HL-60/S4 (cell line): ENCODE results near the gene STK10.
"Not testable (repeated sequence)": the region's sequence is repeated elsewhere in the genome, so short reads cannot be mapped to it uniquely, and the experiment has no call there.

Experiments used
- in situ Hi-C: fragments of 300-500 bp; cut with MboI; formaldehyde crosslinking; loops from 2 replicates; pipeline ENCODE4 v1.14.3; 2022; ENCODE audit warnings: low sequenced_read_pairs

STK10 gene

DNA sequence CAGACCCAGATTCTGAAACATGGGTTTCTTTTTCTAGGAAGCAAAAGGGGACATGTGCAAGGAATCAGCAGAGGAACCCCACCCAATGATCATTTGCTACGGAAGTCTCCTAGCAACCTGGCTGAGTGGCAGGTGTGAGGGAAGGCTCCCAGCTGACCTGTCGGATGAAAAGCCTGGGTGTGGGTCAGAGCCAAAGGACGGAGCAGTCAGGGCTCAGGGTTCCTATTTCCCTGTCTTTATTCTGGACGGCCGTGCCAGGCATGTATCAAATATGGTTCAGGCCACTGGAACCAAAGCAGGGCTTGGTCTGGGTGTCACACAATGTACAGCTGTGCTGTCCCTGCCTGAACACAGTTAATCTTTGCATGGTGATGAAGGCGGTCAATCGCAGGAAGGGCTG is 20.1 kb downstream of the STK10 start:
- in situ Hi-C loops = no loop called here

DNA sequence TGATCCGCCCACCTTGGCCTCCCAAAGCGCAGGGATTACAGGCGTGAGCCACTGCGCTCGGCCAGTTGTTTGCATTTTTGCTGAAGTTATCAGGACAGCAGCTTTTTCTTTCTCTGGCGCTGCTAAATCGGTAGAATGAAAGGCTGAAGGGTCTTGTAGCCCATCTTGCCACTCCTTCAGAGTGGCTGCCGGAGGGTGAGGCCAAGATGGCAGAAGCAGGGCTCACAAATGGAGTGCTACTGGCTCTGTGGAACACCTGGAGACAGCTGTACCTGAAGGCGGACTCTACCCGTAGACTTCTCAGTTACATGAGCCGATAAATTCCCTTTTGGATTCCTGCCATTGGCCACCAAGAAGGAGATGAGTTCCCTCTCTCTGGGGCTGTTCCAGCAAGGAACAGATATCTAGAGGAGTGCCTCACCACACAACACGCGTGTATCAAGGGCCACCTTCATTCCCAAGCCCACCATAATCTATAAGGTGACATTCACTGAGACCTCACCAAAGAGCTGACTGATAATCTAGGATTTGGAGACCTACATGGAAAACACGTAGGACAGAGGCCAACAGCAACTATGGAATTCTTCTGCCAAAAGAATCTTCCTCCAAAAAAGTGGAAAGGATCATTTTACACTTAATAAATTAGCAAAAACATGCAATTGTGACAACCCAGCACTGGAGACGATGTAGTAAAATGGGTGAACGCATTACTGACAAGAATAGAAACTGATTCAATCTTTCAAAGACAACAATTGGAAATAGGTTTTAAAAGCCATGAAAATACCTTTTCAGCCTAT is 21.8 kb downstream of the STK10 start:
- in situ Hi-C loops = no loop called here

DNA sequence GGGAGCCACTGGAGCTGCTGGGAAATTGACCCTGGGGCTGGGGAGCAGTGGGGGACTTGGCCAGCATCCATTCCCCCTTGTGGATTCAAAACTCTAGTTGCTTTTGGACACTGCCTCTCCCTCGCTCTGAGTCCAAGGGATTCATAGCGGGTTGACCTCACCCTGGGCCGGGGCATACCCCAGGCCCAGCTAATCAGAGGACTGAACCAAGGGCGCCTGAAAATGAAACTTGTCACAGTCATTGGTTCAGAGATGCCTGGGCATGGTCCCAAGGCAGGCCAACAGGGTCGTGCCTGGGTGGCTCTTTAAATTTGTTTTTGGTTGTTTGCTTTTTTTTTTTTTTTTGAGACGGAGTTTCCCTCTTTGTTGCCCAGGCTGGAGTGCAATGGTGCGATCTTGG is 22.6 kb downstream of the STK10 start:
- in situ Hi-C loops = no loop called here

DNA sequence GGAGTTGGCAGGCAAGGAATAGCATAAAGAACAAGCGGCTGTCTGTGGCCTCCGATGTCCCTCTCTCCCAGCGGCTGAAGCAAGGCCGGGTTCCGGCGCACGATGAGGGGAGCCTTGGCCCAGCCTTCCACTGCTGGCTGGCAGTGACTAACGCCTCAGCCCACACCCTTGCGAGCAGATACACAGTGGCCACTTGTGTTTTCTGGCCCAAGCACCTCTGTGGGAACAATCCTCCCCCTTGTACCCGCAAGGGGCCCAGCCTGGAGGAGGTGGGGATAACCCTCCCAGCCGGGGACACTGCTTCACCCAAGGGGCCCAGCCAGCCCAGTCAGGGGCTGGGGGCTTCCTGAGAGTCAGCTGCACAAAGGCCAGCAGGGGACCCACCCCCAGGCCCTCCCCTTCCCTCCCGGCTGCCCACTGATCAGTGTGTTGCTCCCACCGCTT is 23.2 kb downstream of the STK10 start:
- in situ Hi-C loops = no loop called here

DNA sequence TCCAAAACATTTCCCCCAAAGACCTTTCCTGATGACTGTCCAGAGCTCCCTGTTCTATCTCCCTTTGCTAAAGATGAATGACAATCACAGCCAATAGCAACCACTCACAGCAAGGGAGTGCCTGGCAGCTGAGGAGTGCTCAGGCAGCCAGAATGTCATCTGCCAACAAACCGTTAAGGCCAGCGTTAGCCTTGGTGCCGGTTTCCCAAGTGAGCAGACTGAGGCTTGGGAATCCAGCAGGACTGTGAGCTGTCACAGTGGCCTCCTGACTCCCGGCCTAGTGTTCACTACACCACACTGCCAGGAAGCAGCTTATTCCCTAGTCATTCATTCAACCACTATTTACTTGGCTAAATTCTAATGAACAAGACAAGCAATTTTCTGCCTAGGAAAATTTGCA is 24.7 kb downstream of the STK10 start:
- in situ Hi-C loops = no loop called here

DNA sequence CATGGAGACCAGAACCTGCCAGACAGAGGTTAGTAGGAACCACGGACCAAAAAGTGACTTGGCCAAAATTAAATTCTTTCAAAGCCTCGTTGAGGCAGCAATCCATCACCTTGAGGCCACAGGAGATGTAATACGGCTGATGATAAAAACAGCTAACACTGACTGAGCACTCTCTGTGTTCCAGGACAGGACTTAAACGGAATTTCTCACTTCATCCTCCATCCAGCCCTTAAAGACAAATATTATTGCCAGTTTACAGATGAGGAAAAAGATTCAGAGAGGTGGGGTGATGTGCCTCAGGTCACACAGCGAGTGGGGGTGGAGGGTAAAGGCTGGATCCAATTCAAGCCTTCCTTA is 25.1 kb downstream of the STK10 start:
- in situ Hi-C loops = no loop called here

DNA sequence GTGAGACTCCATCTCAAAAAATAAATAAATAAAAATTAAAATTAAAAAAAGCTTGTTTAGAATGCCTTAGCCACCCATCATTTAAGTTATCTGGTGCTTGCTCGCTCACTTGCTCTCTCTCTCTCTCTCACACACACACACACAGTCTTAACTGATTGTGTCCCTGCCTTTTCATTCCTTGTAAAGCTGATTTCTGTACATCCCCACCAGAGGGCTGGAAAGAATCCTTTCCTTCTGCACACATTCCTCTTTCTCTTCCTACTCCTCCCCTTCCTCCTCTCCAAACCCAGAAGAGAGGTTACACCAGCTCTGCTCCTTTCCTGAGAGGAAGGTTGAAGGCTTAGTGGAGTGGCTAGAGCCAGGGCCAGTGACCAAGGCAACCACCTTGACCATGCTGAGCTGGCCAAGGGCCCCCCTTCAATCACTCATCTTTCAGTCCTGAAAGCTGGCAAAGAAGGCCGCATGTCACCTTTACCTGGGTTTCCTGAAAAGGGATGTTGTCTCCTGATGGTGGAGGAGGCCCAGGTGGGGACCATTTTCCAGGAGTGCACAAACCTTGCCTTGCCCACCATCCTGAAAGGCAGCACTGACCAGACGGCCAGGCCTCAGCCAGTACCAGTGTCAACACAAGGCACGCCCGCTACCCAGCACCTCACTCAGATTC is 25.6 kb downstream of the STK10 start:
- in situ Hi-C loops = no loop called here

DNA sequence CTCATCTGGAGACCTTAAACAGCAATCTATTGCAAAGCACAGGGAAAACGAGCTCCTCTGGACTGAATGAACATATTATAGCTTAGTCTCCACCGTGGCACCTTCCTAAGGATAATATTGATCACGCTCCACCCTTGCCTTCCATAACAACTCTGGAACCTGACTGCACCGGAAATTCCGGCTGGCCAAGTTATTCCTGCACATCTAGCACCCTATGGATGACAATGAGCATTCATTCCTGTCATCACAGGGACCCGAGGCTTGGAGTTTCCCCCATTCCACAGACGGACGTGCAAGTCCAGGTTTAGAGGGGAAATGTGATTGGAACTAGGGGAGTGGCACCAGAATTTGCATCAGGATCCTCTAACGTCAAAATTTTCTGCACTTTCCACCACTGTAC is 27.5 kb downstream of the STK10 start:
- in situ Hi-C loops = no loop called here

DNA sequence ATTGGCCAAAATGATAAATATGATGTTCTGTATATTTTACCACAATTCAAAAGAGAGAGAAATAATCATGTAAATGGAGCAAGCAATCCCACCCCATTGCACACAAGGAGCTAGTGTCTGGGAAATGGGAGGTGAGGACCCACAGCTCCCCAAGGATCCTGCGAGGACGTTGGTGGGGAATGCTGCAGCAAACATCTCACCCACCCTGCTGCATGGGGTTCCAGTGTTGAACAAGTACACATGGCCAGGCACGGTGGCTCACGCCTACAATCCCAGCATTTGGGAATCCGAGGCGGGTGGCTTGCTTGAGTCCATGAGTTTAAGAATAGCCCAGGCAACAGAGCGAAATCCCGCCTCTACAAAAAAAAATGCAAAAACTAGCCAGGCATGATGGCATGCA is 29.0 kb downstream of the STK10 start:
- in situ Hi-C loops = no loop called here

DNA sequence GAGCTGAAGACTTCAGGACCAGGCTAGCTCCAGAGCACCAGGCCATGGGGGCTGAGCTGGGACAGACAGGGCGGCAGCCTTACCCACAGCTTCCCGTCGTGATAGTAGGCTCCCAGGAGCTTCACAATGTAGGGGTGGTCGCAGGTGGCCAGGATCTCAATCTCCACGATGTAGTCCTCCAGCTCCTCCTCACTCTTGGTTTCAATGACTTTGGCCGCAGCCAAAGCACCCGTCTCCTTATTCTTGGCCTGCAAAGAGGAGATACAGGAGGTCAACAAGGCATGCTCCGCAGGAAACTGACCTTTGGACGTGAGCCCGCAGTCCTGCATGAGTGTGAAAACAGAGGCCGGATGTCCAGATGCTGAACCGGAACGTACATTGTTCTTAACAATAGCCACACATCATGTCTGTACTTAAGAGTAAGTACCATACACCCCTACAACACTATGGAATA is 31.5 kb downstream of the STK10 start:
- in situ Hi-C loops = no loop called here

DNA sequence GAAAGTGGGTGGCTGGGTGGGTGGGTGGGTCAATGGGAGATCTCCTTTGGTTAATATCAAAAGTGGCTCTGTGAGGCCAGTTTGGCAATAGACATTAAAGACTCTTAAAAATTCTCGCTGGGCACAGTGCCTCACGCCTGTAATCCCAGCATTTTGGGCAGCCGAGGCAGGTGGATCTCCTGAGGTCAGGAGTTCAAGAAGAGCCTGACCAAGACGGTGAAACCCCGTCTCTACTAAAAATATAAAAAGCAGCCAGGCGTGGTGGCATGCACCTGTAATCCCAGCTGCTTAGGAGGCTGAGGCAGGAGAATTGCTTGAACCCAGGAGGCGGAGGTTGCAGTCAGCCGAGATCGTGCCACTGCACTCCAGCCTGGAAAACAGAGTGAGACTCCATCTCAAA is 32.9 kb downstream of the STK10 start:
- in situ Hi-C loops = not testable (repeated sequence)

DNA sequence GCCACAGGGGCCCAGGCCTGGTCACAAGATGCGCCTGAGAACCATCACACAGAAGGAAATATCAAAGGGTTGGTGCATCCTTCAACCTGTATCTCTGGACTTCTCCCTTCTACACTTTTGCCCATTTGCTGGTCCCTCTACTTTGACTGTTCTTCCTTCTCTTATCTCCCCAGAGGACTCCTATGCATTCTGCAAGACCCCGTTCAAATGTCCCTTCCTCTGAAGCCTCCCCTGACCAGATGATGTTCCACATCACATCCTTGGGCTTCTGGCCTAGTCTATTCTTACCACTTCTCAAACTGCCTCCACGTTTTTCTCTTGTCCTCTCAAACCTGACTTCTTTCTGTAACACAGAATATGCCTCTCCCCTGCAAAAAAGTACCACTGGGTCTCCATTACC is 34.3 kb downstream of the STK10 start:
- in situ Hi-C loops = no loop called here

DNA sequence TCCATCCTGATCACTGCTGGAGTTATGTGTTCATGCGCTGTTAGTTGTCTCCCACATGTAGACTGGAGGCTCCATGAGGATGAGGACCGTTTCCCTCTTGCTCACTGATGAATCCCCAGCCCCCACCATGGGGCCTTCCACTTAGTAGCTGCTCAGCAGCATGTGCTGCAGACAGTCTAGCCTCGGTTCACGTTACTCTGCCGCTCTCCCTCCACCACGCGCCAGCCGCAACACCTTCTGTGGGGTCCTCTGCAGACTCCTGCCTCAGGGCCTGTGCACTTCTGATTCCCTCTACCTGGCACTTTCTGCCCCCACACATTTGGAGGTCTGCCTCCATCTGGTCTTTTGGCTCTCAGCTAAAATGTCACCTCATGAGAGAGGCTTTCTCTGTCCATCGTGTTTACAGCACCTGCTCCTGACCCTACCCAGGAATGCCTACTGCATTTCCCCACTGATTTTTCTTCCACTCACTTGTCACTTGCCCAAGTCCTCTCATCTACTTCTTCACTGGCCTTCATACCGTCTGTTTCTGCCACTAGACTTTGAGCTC is 36.3 kb downstream of the STK10 start:
- in situ Hi-C loops = no loop called here

DNA sequence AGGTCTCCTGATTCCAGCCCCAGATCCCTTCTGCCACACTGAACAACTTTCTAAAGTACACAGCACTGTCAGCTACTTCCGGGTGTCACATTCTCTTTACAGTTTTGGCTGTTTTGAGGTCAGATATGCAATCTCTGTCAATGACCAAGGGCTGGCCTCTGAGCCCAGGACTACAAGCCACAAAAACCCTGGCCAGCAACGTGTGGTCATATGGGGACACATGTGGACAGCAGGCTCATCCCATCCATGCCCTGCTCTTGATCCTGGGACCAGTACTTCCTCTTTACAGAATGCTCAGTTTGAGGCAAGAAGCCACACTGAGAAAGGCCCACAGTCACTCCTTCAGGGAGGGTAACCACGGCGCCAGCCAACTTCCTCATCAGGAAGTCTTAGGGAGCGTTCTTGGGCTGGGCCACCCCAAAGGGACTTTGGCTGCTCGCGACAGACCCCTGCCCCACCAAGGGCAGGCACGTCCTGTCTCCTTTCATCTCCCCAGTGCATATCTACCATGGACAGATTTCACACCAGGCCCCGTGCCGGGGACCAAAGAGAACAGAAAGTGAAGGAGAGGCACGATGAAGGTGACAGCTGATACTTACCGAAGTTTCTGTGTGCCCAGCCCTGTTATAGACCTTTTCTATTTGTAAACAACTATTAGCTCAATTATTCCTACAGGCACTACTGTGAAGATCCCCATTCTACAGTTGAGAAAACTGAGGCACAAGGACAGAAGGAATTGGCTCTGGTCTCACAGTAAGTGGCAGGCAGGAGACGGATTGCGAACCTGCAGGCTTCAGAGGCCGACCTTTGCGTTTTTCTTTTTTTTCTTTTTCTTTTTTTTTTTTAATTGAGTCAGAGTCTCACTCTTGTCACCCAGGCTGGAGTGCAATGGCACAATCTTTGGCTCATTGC is 37.3 kb downstream of the STK10 start:
- in situ Hi-C loops = no loop called here

DNA sequence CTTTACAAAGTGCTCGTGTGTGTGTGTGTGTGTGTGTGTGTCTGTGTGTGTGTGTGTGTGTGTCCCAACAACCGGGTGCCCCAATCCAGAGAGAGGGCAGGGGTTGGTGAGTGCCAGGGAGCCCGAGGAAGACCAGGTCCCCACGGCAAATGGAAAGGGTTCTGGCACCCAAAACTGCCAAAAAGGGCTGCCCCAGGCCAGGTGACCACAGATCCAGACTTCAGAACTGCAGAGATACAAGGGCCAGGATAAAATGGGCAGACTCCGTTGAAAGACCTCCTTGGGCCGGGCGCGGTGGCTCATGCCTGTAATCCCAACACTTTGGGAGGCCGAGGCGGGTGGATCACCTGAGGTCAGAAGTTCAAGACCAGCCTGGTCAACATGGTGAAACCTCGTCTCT is 38.5 kb downstream of the STK10 start:
- in situ Hi-C loops = not testable (repeated sequence)

DNA sequence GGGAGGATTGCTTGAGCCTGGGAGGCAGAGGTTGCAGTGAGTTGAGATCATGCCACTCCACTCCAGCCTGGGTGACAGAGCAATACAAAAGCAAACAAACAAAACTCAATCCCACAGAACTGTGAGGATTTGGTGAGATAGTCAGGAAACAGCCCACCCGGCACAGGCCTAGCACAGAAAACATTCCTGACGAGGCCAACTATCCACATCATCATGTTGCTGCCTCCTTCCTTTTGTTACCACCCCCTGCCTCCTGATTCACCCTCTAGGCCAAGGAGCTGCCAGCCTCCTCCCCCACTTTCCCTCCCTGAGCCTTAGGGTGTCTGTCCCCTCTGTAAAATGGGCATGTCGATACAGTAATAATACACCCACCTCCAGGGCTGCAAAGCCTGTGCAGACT is 39.0 kb downstream of the STK10 start:
- in situ Hi-C loops = no loop called here

DNA sequence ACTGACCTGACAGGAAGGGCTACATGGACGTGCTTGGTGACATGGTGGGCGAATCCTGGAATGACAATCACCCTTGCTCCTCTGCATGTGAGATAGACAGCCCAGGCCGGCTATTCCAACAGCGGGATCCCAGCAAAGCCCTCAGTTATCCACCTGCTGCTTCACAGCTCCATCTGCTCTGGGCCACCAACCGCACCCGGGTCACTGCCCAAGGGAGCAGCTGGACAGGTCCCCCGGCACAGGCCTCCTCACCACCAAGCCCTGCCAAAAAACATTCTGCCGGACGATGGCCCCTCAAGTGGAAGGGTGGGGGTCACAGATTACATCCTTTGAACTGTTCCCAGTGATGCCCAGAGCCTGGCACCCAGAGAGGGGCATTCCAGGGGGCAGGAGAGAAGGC is 39.6 kb downstream of the STK10 start:
- in situ Hi-C loops = no loop called here

DNA sequence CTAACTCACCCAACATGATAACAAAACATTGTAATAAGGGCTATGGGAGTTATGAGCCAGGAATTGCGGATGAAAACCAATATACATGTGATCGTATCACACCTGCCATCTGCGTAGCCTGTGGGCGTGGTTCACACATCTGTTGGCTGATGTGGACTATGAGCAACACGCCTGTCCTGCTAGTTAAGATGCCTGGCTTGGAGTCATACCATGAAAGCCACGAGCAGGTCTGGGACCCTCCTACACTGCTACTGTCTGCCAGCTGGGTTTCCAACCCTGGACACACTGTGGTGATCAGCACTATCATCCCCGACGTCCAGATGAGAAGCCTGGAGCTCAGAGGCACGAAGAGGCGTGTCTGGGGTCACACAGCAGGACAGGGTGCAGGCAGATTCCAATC is 40.2 kb downstream of the STK10 start:
- in situ Hi-C loops = no loop called here

DNA sequence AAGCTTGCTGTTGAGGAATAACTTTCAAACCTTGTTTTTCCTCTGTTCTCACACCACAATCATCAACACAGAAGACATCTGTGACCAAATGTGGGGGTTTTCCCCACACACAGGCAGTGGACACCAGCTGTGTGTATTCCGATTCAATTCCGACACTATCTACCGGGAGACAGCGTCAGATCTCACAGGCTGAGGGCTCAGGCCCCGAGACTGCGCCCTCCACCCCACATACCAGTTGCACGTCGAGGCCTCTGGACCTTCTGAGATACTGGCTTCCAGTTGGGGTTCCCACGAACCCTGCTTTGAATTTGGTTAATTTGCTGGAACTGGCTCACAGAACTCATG is 41.3 kb downstream of the STK10 start:
- in situ Hi-C loops = no loop called here

DNA sequence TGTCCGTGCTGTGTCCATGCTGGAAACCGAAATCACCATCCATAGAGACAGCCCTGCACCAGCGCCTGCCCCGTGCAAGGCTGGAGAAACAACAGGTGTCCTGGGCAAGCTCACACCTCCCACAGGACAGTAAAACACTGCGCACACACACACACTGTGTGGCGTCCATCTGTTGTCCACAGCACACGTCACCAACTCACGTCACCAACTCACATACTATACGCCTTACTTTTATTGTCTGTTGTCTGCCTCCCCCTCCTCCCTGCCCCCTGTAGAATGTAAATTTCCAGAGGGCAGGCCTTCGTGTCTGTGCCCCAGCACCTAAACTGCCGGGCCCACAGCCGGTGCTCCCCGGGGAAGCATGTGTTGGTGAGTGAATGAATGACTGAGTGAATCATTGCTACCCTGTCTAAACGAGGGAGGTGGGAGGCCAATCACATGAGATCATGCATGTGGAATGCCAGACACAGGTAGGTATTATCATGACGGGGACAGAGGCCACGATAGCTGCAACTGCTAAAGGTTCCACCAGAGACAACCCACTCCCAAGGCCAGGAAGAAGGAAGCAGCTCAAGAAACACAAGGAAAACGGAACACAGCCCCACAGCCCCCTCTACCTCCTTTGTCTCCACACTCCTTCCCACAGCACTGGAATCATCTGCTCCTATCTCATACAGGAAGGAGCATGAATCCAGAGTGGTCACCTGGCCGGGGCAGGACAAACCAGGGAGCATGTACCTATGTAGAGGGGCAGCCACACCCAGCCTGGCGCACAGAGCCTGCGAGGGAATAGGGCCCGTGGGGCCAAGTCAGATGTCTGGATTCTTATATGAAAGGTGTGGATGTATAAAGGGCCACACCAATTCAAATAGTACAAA is 41.9 kb downstream of the STK10 start:
- in situ Hi-C loops = no loop called here
